RWPE1 (cell line): ENCODE measurements around the gene TSPAN4.
A peak's percentile ranks its signal among the peaks of the same experiment; 100 is the strongest.

Source experiments
- CTCF ChIA-PET: fragments of 350-600 bp; sonication (Branson Sonifier 250); formaldehyde crosslinking; extraction: SDS; loops from one replicate; lab custom pipeline; 2021; lab: Yijun Ruan, JAX
- POLR2A ChIA-PET: fragments of 400-600 bp; formaldehyde crosslinking; extraction: SDS; loops from one replicate; lab custom pipeline; 2020; ENCODE audit warnings: antibody characterized with exemption; ENCODE audit not compliant: low non-redundant PET; lab: Yijun Ruan, JAX
- DNase-seq: peaks from one replicate; pipeline ENCODE4 v3.0.0; 2012; ENCODE audit warnings: low spot score
- H3K27ac ChIP-seq: fragments of 450-650 bp; 2 replicates; pipeline ENCODE4 v1.5.1; 2017
- CTCF ChIP-seq: fragments of 450-650 bp; conservative IDR thresholded peaks from 2 replicates; pipeline ENCODE4 v1.5.1; 2017; ENCODE audit warnings: low read depth, mild to moderate bottlenecking

Gene TSPAN4

GRCh38 chr11:889687-890475 is 47.2 kb downstream of the TSPAN4 start:
- ChIA-PET CTCF (interaction anchor here (0.7 kb wide), 1 partner anchor 44 kb away, joined by 3 read pairs; no protein-coding TSS in a partner anchor), POLR2A (no interaction called here)
- no peak for TF ChIP-seq CTCF

GRCh38 chr11:890794-891540 is 48.3 kb downstream of the TSPAN4 start:
- CTCF ChIA-PET = no interaction called here
- DNase-seq = no peak
- POLR2A ChIA-PET = no interaction called here
- no peak overlapping the region for H3K27ac ChIP-seq
- no peak for TF ChIP-seq CTCF

More at GRCh38 chr11:889687-890475, 47.2 kb downstream of the TSPAN4 start:
- no peak for DNase-seq
- no peak overlapping the region for H3K27ac ChIP-seq

DNA sequence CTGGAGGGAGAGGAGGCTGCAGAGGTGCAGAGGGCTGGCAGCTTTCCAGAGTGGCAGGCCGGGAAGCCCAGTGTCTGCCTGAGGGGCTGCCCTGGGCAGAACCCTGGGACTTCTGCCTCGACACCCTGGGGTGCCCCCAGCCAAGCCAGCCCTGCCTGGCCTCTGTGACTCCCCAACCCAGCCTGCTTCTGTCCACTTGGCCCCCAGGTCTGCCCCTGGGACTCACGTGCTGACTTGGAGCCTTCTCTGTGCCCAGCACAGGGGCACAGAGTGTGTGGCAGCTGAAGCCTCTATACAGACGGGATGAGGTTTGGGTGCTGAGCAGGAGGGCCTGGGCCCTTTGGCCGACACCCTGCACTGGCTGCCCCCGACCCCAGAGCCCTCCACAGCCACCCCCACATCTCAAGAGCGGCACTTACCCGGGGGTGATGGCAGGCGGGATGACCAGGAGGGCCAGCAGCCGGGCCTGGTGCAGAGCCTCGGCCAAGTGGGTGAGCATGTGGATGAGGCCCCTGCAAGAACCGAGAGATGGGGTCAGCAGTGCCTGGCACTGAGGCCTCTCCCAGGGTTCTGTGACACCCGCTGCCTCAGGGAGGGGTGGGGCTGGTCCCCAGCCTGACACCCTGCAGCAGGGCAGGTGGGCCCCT is 50.5 kb downstream of the TSPAN4 start:
- POLR2A ChIA-PET = no interaction called here
- CTCF ChIA-PET = no interaction called here
- DNase-seq = no peak
- peak overlapping the region; percentile 4; the same call in 1 of the 2 replicates for H3K27ac ChIP-seq
- no peak for TF ChIP-seq CTCF

DNA sequence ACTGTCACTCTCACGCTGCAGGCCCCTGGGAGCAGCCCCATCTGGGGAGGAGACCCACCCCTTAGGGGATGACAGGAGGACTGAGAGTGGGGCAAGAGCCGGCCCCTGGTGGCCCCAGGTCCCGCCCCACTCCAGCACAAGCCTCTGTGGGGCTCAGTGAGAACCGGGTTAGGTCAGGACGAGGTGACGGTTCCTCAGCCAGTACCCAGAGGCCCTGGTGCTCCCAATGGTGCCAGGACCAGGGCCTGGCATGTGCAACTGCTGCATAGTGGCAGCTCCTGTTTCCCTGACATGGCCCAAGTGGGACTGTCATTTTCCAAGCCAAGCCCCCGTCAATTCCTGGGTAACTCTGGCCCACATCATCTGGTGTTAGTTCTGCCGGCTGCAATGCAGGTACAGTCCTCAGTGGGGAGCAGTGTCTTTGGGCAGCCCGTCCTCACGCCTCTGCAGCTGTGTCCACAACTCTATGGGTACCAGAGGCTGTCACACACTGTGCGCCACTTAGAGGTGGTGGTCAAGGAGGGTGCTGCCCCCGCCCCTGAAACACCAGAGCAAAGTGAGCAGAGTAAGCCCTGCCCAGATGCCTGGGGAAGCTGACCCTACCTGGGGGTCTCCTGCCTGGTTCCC is 52.0 kb downstream of the TSPAN4 start:
- ChIA-PET POLR2A (no interaction called here), CTCF (interaction anchor here (1.2 kb wide), 1 partner anchor 25 kb away, joined by 3 read pairs; no protein-coding TSS in a partner anchor)
- no peak for TF ChIP-seq CTCF
- peak overlapping the region; percentile 35 for H3K27ac ChIP-seq
- DNase-seq = no peak

DNA sequence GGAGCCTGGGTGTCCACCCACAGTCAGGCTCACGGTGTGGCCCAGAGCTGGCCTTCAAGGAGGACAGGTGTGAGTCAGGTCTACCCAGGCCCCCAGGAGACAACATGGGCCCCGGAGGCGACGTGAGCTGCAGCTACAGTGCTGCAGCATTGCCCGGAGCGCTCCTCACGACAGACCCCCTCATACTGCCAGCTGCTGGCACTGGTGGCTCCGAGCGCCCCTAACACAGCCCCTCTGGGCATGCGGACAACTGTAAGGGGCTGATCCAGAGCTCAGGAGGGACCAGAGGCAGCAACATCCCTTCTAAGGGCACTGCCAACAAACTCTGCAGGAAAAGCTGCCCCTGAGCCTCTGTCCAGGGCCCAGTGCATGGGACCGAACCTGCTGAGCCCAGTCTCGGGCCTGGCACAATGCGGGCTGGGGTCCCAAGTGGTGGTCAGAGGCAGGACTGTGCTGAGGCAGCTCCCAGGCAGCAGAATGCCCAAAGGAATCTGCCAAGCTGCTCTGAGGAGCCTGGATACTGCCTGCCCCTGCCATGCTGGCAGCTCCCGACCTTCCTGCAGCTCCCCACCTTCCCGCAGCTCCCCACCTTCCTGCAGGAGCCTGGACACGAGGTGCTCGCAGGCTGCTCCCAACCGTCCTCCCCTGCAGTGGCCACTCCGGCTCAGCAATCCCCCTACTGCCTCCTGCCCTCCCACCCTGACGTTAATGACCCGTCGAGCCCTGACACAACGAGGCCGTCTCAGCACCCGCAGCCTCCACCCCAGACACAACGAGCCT is 52.9 kb downstream of the TSPAN4 start:
- ChIA-PET POLR2A (interaction anchor here (0.6 kb wide), 1 partner anchor 26 kb away, joined by 3 read pairs; no protein-coding TSS in a partner anchor), CTCF (interaction anchor here (0.7 to 1.2 kb wide), 2 partner anchors 18 to 26 kb away, joined by 3 read pairs; no protein-coding TSS in a partner anchor)
- peak overlapping the region; percentile 35 for H3K27ac ChIP-seq
- DNase-seq = no peak
- no peak for TF ChIP-seq CTCF
